Muscle of leg (tissue), 11 donors: ENCODE measurements around the gene FAM200A. TPM values are rescaled to one million over a fixed set of nuclear protein-coding genes. Genes with fewer than 3 reads are reported as not detected.

ENCODE experiments used
- DNase-seq: peaks from one replicate; pipeline ENCODE4 v3.0.0; 2013
- H3K27ac ChIP-seq: one replicate; pipeline ENCODE4 v1.5.1; 2013; ENCODE audit warnings: mild to moderate bottlenecking, low read length, control low read depth
- H3K27me3 ChIP-seq: one replicate; pipeline ENCODE4 v1.6.1; 2013; ENCODE audit warnings: low read length; ENCODE audit not compliant: control insufficient read depth, insufficient read depth
- H3K36me3 ChIP-seq: one replicate; pipeline ENCODE4 v1.6.1; 2013; ENCODE audit warnings: low read length; ENCODE audit not compliant: control insufficient read depth, insufficient read depth
- H3K4me1 ChIP-seq: one replicate; pipeline ENCODE4 v1.6.1; 2013; ENCODE audit warnings: low read length; ENCODE audit not compliant: control insufficient read depth, insufficient read depth
- H3K4me3 ChIP-seq: one replicate; pipeline ENCODE4 v1.5.1; 2013; ENCODE audit warnings: low read length, control low read depth
- H3K9me3 ChIP-seq: replicated peaks from 2 replicates; pipeline ENCODE4 v1.6.1; 2013; ENCODE audit warnings: low read depth, low read length; ENCODE audit not compliant: control insufficient read depth
- WGBS: methylation state at CpG from one replicate; pipeline ENCODE4 v1.1.5; 2013; ENCODE audit warnings: missing lambda C conversion rate; ENCODE audit not compliant: insufficient coverage; 5-methylcytosine and 5-hydroxymethylcytosine counted together
- polyA plus RNA-seq, 8 donors: library from polyadenylated mRNA; unstranded; fragments of 120-200 nt; gene quantifications; one replicate each; pipeline versions ENCODE4 v1.2.1 to v1.2.3, GENCODE V29; 2013; ENCODE audit warnings: inconsistent platforms in 1 of 8, low replicate concordance in 1 of 8; ENCODE audit not compliant: insufficient read length in 8 of 8, insufficient read depth in 1 of 8
- total RNA-seq: library from RNA; stranded (reverse); fragments of 120-200 nt; gene quantifications from one replicate; pipeline ENCODE4 v1.2.4, GENCODE V29; 2013

FAM200A gene
- total and polyA plus RNA-seq, 9 donors = 8.0 to 10.1 (median 8.9) TPM

DNA sequence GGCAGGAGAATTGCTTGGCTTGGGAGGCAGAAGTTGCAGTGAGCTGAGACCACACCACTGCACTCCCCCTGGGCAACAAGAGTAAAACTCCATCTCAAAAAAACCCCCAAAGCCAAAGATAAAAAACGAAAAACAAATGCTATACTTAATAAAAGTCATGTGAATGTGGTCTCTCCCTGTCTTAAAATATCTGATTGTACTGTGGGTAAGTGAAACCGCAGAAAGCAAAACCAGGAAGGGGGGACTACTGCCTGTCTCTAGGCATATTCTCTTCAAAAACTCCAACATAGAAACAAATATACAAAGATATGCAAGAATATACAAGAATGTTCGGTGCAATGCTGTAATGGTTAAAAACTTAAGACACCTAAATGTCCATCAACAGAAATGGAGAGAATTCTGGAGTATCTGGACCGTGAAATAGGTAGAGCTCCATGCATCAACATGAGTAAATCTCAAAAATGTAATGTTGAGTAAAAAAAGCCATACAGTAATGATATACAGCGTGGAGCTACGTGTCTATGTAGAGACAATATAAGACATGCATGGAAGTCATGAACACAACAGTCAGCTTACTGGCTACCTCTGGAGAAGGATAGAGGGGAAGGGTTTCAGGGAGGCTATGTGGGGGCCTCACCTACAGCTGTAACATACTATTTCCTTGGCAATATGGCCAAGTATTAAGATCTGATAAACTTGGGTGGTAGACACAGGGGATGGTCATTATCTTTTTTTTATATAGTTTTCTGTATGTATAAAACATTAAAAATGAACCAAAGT lies 54.0 kb downstream of the FAM200A start:
- WGBS = no CpG with 5 or more reads among the region's 6 CpGs

More for the DNA sequence above, 54.0 kb downstream of the FAM200A start:
- DNase-seq = no peak
- H3K9me3 ChIP-seq = peaks cover 14% of the 10 kb centered on the region
- peaks cover 45% of the 10 kb centered on the region for H3K36me3 ChIP-seq
- no peak overlapping the region for H3K27ac ChIP-seq
- peaks cover 14% of the 10 kb centered on the region for H3K4me1 ChIP-seq
- no peak overlapping the region for H3K4me3 ChIP-seq
- H3K27me3 ChIP-seq = no peaks in the 10 kb centered on the region

Other genes with a start within 250 kb of the FAM200A start
- 54.6 TPM for gene ARPC1A, start 226.2 kb downstream of the FAM200A start, total RNA-seq
- 10 to 100 TPM; 55.1 to 90.3 (median 66.6) TPM for gene ARPC1A, start 226.2 kb downstream of the FAM200A start, polyA plus RNA-seq
- 51.3 TPM for gene ARPC1B, start 177.4 kb downstream of the FAM200A start, total RNA-seq
- 10 to 100 TPM; 39.6 to 66.7 (median 50.2) TPM for gene ARPC1B, start 177.4 kb downstream of the FAM200A start, polyA plus RNA-seq
- gene PDAP1, start 143.5 kb downstream of the FAM200A start, total RNA-seq = 64.8 TPM
- gene PDAP1, start 143.5 kb downstream of the FAM200A start, polyA plus RNA-seq = 100 to 1,000 TPM; 119 to 155 (median 138) TPM
- 72.8 TPM for gene BUD31, start 143.1 kb downstream of the FAM200A start, total RNA-seq
- 10 to 100 TPM; 74.5 to 88.5 (median 79.7) TPM for gene BUD31, start 143.1 kb downstream of the FAM200A start, polyA plus RNA-seq
- gene PTCD1, start 113.3 kb downstream of the FAM200A start, total RNA-seq = 4.3 TPM
- 1 to 10 TPM; 2.9 to 6.0 (median 4.2) TPM for gene PTCD1, start 113.3 kb downstream of the FAM200A start, polyA plus RNA-seq
- gene CPSF4, start 113.2 kb downstream of the FAM200A start, total RNA-seq = 31.8 TPM
- gene CPSF4, start 113.2 kb downstream of the FAM200A start, polyA plus RNA-seq = 10 to 100 TPM; 29.2 to 48.3 (median 35.8) TPM
- 498 TPM for gene ATP5MF, start 85.9 kb downstream of the FAM200A start, total RNA-seq
- gene ATP5MF, start 85.9 kb downstream of the FAM200A start, polyA plus RNA-seq = 100 to 1,000 TPM; 336 to 432 (median 388) TPM
- 22.0 TPM for gene ZNF789, start 79.2 kb downstream of the FAM200A start, total RNA-seq
- 10 to 100 TPM; 14.8 to 53.8 (median 23.2) TPM for gene ZNF789, start 79.2 kb downstream of the FAM200A start, polyA plus RNA-seq
- 19.9 TPM for gene ZNF394, start 51.8 kb downstream of the FAM200A start, total RNA-seq
- gene ZNF394, start 51.8 kb downstream of the FAM200A start, polyA plus RNA-seq = 10 to 100 TPM in 4 of 8 donors, 1 to 10 TPM in 4; 7.9 to 11.2 (median 9.9) TPM
- gene ZKSCAN5, start 47.5 kb downstream of the FAM200A start, total RNA-seq = 10.7 TPM
- gene ZKSCAN5, start 47.5 kb downstream of the FAM200A start, polyA plus RNA-seq = 10 to 100 TPM in 2 of 8 donors, 1 to 10 TPM in 6; 7.1 to 11.5 (median 9.5) TPM
- gene ZNF655, start 6.5 kb upstream of the FAM200A start, total RNA-seq = 46.2 TPM
- gene ZNF655, start 6.5 kb upstream of the FAM200A start, polyA plus RNA-seq = 10 to 100 TPM; 32.3 to 51.9 (median 38.3) TPM
- 0.89 TPM for gene TMEM225B, start 46.2 kb upstream of the FAM200A start, total RNA-seq
- gene TMEM225B, start 46.2 kb upstream of the FAM200A start, polyA plus RNA-seq = 1 to 10 TPM in 3 of 8 donors, under 1 TPM in 5; 0.37 to 1.3 (median 0.72) TPM
- gene ZSCAN25, start 64.8 kb upstream of the FAM200A start, total RNA-seq = 11.2 TPM
- gene ZSCAN25, start 64.8 kb upstream of the FAM200A start, polyA plus RNA-seq = 10 to 100 TPM in 4 of 8 donors, 1 to 10 TPM in 4; 8.9 to 12.5 (median 9.9) TPM
- 0.93 TPM for gene CYP3A5, start 127.9 kb upstream of the FAM200A start, total RNA-seq
- gene CYP3A5, start 127.9 kb upstream of the FAM200A start, polyA plus RNA-seq = 1 to 10 TPM in 3 of 8 donors, under 1 TPM in 5; 0.40 to 8.1 (median 0.83) TPM
- gene CYP3A7, start 183.1 kb upstream of the FAM200A start, total RNA-seq = 0.58 TPM
- 1 to 10 TPM in 2 of 8 donors, under 1 TPM in 2, not detected in 4; 0.11 to 6.2 (median 1.7) TPM for gene CYP3A7, start 183.1 kb upstream of the FAM200A start, polyA plus RNA-seq
- 0.04 TPM for gene CYP3A4, start 232.1 kb upstream of the FAM200A start, total RNA-seq
- gene CYP3A4, start 232.1 kb upstream of the FAM200A start, polyA plus RNA-seq = 1 to 10 TPM in 1 of 8 donors, under 1 TPM in 6, not detected in 1; 0.07 to 1.8 (median 0.13) TPM